ENCODE results near the gene CAMK1.

The CAMK1 gene

DNA sequence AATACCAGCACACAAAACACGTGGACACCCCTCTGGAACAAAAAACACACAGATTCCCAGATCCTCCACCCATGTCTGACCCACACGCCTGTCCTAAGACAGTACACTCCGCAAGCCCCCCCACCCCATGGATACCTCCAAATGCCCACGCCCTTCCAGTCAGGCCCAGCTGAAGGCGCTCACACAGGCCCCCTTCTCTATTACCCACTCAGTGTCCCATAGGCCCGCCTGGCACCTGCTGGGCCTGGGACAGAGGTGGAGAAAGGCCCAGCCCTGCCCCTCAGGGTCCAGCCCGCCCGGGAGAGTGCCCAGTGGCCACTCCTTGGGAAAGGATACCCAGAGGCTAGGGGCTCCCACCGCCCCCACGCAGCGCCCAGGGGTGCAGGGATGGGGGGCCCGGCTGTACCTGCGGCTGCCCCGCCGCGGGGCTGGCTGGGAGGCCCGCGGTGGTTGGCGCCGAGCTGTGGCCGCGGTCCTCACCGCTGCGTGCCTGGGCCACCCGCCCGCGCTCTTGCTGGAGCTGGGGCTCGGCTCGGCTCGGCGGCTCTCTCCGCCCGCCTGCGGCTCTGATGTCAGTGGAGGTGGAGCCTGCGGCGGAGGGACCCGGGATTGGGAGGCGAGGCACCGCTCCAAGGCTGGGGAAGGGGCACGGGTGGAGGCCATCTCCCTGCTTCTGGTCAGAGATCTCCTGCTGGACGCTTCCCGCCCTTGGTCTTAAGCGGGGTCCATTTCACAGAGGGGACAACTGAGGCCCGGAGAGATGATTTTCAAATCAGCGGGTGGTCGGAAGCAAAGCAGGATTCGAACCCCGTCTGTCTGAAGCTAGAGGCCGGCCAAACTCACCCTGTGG lies at the start of gene CAMK1:
TSS of gene CAMK1 (minus strand) at position 522 of the 850 bp plus-strand sequence. CDS start 2,198 bp downstream, outside the sequence.
- TF ChIP-seq GATA2 (IDR thresholded peaks at IDR 0.05; ENCODE audit: low read depth, low read length) = no peak
- TF ChIP-seq GATA3 (IDR thresholded peaks at IDR 0.05; ENCODE audit: low read depth, low read length) = no peak

GRCh38 chr3:9818666-9819335 lies 49.1 kb upstream of the CAMK1 start:
- TF ChIP-seq GATA3 (IDR thresholded peaks at IDR 0.05; ENCODE audit: low read depth, low read length) (no peak), GATA2 (IDR thresholded peaks at IDR 0.05; ENCODE audit: low read depth, low read length) (no peak)

DNA sequence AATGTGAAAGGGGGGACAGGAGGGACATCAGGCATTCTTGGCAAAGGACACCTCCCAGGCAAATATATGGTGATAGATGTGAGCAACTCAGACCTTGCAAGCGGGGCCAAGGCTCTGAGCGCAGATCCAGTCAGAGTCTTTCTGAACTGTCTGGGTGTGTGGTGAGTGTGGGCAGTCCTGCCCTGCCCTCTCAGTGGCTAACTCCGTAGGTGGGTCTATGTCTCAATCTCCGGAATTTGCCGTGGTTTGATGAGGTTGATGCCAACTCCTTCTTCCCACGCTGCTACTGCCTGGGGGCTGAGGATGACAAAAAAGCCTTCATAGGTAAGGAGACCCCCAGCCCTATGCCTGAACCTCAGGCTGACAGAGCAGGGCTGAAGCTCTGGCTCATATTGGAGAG lies 47.7 kb upstream of the CAMK1 start:
- TF ChIP-seq GATA2 (IDR thresholded peaks at IDR 0.05; ENCODE audit: low read depth, low read length) (no peak), GATA3 (IDR thresholded peaks at IDR 0.05; ENCODE audit: low read depth, low read length) (no peak)

DNA sequence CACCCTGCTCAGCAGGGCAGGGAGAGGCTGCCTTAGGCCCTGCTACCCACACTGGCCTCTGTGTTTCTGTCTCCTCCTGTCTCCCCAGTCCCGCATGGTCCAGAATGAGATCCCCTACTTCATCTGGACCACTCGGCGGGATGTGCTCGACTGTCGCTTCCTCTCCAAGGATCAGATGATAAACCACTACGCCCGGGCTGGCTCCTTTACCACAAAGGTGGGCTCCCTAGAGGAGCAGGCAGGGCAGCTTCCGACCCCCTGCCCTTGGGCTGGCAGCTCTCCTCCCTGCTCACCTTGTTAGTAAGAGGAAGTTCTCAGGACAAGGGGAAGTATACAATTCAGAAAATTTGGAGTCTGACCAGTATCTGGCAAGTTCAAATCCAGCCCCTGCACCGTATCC lies 46.2 kb upstream of the CAMK1 start:
- TF ChIP-seq GATA2 (IDR thresholded peaks at IDR 0.05; ENCODE audit: low read depth, low read length) (no peak), GATA3 (IDR thresholded peaks at IDR 0.05; ENCODE audit: low read depth, low read length) (no peak)

DNA sequence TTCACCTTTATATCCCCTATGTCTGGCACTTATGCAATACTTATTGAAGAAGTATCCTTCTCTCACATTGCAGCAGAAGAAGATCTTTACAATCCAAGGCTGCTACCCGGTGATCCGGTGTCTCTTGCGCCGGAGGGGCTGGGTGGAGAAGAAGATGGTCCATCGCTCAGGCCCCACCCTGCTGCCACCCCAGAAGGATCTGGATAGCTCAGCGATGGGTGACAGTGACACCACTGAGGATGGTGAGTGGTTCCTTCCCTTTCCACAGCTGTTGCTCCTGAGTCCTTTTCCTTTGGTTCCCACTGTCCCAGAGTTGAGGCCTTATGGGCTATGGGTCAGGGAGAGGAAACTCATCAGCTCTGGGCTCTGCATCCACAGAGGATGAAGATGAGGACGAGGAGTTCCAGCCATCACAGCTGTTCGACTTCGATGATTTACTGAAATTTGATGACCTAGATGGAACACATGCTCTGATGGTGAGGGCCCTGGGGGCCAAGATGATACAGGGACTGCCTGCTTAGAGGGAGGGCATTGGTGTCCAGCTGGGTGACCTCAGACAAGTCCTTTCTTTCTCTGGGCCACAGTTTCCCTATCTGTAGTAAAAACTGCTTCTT lies 43.2 kb upstream of the CAMK1 start:
- no peak for TF ChIP-seq GATA3 (IDR thresholded peaks at IDR 0.05; ENCODE audit: low read depth, low read length)
- no peak for TF ChIP-seq GATA2 (IDR thresholded peaks at IDR 0.05; ENCODE audit: low read depth, low read length)

- TF ChIP-seq GATA3 (IDR thresholded peaks at IDR 0.05; ENCODE audit: low read depth, low read length) (no peak), GATA2 (IDR thresholded peaks at IDR 0.05; ENCODE audit: low read depth, low read length) (no peak)
These were observed 41.1 kb upstream of the CAMK1 start for GRCh38 chr3:9810846-9811245.

DNA sequence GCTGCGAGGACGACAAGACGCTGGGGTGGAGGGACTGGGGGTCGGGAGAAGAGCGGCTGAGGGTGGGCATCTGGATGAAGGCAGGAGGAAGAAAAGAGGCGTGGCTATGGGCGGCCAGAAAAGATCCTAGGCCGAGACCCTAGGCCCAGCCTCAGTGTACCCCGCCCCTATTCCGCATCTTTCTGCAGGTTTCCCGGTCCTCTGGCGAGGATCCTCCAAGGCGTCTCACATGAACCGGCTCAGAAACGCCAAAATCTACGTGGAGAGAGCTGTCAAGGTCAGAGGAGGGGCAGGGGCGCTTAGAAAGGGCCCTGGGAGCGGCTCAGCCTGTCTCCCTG lies 40.7 kb upstream of the CAMK1 start:
- TF ChIP-seq GATA3 (IDR thresholded peaks at IDR 0.05; ENCODE audit: low read depth, low read length) (no peak), GATA2 (IDR thresholded peaks at IDR 0.05; ENCODE audit: low read depth, low read length) (no peak)

GRCh38 chr3:9809615-9810432 lies 40.1 kb upstream of the CAMK1 start, which contains the start of gene TTLL3:
TSS of gene TTLL3 (plus strand) at chr3:9810262. CDS start at chr3:9810662, 400 bp downstream.
- no peak for TF ChIP-seq GATA2 (IDR thresholded peaks at IDR 0.05; ENCODE audit: low read depth, low read length)
- no peak for TF ChIP-seq GATA3 (IDR thresholded peaks at IDR 0.05; ENCODE audit: low read depth, low read length)

- TF ChIP-seq GATA2 (IDR thresholded peaks at IDR 0.05; ENCODE audit: low read depth, low read length) (no peak), GATA3 (IDR thresholded peaks at IDR 0.05; ENCODE audit: low read depth, low read length) (no peak)
These were observed 39.5 kb upstream of the CAMK1 start for GRCh38 chr3:9809239-9809614.

GRCh38 chr3:9808345-9809037 lies 38.7 kb upstream of the CAMK1 start:
- TF ChIP-seq GATA2 (IDR thresholded peaks at IDR 0.05; ENCODE audit: low read depth, low read length) (no peak), GATA3 (IDR thresholded peaks at IDR 0.05; ENCODE audit: low read depth, low read length) (no peak)

GRCh38 chr3:9807981-9808344 lies 38.2 kb upstream of the CAMK1 start:
- TF ChIP-seq GATA3 (IDR thresholded peaks at IDR 0.05; ENCODE audit: low read depth, low read length) (no peak), GATA2 (IDR thresholded peaks at IDR 0.05; ENCODE audit: low read depth, low read length) (no peak)

GRCh38 chr3:9806688-9807589 lies 37.2 kb upstream of the CAMK1 start:
- TF ChIP-seq GATA3 (IDR thresholded peaks at IDR 0.05; ENCODE audit: low read depth, low read length) = no peak
- no peak for TF ChIP-seq GATA2 (IDR thresholded peaks at IDR 0.05; ENCODE audit: low read depth, low read length)
